Osteoblast (primary cell): ENCODE results near the gene MRPS2. TPM values are rescaled to one million over a fixed set of nuclear protein-coding genes. Genes with fewer than 3 reads are reported as not detected.
A peak's percentile ranks its signal among the peaks of the same experiment; 100 is the strongest.
"Not testable (repeated sequence)": the region's sequence is repeated elsewhere in the genome, so short reads cannot be mapped to it uniquely, and the experiment has no call there.

Experiments
- DNase-seq: peaks from one replicate; pipeline ENCODE4 v3.0.0; 2011; ENCODE audit warnings: low spot score, mixed read lengths; ENCODE audit not compliant: insufficient read length; ENCODE audit errors: missing footprints
- H2AFZ ChIP-seq: 2 replicates; pipeline ENCODE4 v1.6.0; 2011; ENCODE audit warnings: mild to moderate bottlenecking, low read length
- H3K27ac ChIP-seq: 2 replicates; pipeline ENCODE4 v1.5.1; 2011; ENCODE audit warnings: mild to moderate bottlenecking, low read depth, low read length, moderate library complexity
- H3K27me3 ChIP-seq: 2 replicates; pipeline ENCODE4 v1.6.0; 2012; ENCODE audit warnings: mild to moderate bottlenecking, control low read depth, inconsistent platforms, low read length, moderate library complexity; ENCODE audit not compliant: insufficient read depth
- H3K36me3 ChIP-seq: 2 replicates; pipeline ENCODE4 v1.5.1; 2011; ENCODE audit warnings: mild to moderate bottlenecking, low read length, control low read depth, moderate library complexity; ENCODE audit not compliant: insufficient read depth
- H3K4me1 ChIP-seq: 2 replicates; pipeline ENCODE4 v1.5.1; 2011; ENCODE audit warnings: mild to moderate bottlenecking, low read length, control low read depth, moderate library complexity; ENCODE audit not compliant: insufficient read depth
- H3K4me2 ChIP-seq: 2 replicates; pipeline ENCODE4 v1.6.0; 2011; ENCODE audit warnings: mild to moderate bottlenecking, low read length; ENCODE audit not compliant: insufficient read depth
- H3K4me3 ChIP-seq: fragments of 200-600 bp; sonication (generic); 3 replicates; pipeline ENCODE4 v1.5.1; 2012; ENCODE audit warnings: mild to moderate bottlenecking, low read length, inconsistent platforms; ENCODE audit not compliant: insufficient read depth
- H3K79me2 ChIP-seq: 2 replicates; pipeline ENCODE4 v1.6.0; 2012; ENCODE audit warnings: mild to moderate bottlenecking, low read length, control low read depth, inconsistent platforms; ENCODE audit not compliant: insufficient read depth
- H3K9me3 ChIP-seq: 2 replicates; pipeline ENCODE4 v1.5.1; 2011; ENCODE audit warnings: low read depth, low read length, control low read depth
- H4K20me1 ChIP-seq: 2 replicates; pipeline ENCODE4 v1.6.0; 2012; ENCODE audit warnings: mild to moderate bottlenecking, low read length, control low read depth; ENCODE audit not compliant: insufficient read depth
- CTCF ChIP-seq: IDR thresholded peaks from 2 replicates; pipeline ENCODE4 v1.5.1; 2011; ENCODE audit warnings: mild to moderate bottlenecking, low read depth, low read length, moderate library complexity; ENCODE audit errors: extremely low read depth
- total RNA-seq: library from RNA; depleted of rRNA; stranded (reverse); fragments of >200 nt; gene quantifications from 2 replicates; pipeline ENCODE4 v1.2.3, GENCODE V29; 2012

The MRPS2 gene
- total RNA-seq, 1 donor: 13.0 TPM

GRCh38 chr9:135536216-135536615, 35.7 kb downstream of the MRPS2 start:
- Histone ChIP-seq H3K36me3 (no peaks in the 10 kb centered on the region), H2AFZ (no peak overlapping the region), H3K4me1 (no peaks in the 10 kb centered on the region), H4K20me1 (no peaks in the 10 kb centered on the region), H3K79me2 (no peaks in the 10 kb centered on the region), H3K4me2 (peak overlapping the region; percentile 18), H3K27ac (no peak overlapping the region), H3K27me3 (peaks cover 3% of the 10 kb centered on the region), H3K4me3 (no peak overlapping the region), H3K9me3 (no peaks in the 10 kb centered on the region)
- TF ChIP-seq CTCF: no peak
- peak; percentile 85 for DNase-seq

- H3K27me3 ChIP-seq, H2AFZ ChIP-seq, H3K4me3 ChIP-seq, H3K4me1 ChIP-seq, H4K20me1 ChIP-seq, H3K79me2 ChIP-seq, DNase-seq, H3K27ac ChIP-seq, H3K36me3 ChIP-seq, H3K9me3 ChIP-seq, H3K4me2 ChIP-seq: not testable (repeated sequence)
These were observed 42.9 kb downstream of the MRPS2 start for GRCh38 chr9:135543262-135543894.

GRCh38 chr9:135544981-135545635, 44.6 kb downstream of the MRPS2 start:
- Histone ChIP-seq H4K20me1 (no peaks in the 10 kb centered on the region), H3K9me3 (no peaks in the 10 kb centered on the region), H2AFZ (no peak overlapping the region), H3K4me2 (no peak overlapping the region), H3K27ac (no peak overlapping the region), H3K36me3 (no peaks in the 10 kb centered on the region), H3K79me2 (no peaks in the 10 kb centered on the region), H3K4me1 (no peaks in the 10 kb centered on the region), H3K27me3 (no peaks in the 10 kb centered on the region), H3K4me3 (no peak overlapping the region)
- DNase-seq: no peak
- no peak for TF ChIP-seq CTCF

- H3K4me3 ChIP-seq, H2AFZ ChIP-seq, H3K4me1 ChIP-seq, H3K36me3 ChIP-seq, H3K27me3 ChIP-seq, DNase-seq, H3K27ac ChIP-seq, H3K9me3 ChIP-seq, H4K20me1 ChIP-seq, H3K79me2 ChIP-seq, H3K4me2 ChIP-seq: not testable (repeated sequence)
These were observed 45.2 kb downstream of the MRPS2 start, which contains the start of gene OBP2A for GRCh38 chr9:135545646-135546176. Gene OBP2A, plus strand, starts transcription at chr9:135546126. Its CDS starts 55 bp downstream, at chr9:135546181.

GRCh38 chr9:135546792-135547617, 46.5 kb downstream of the MRPS2 start:
- H3K4me3 ChIP-seq, H3K27me3 ChIP-seq, H2AFZ ChIP-seq, DNase-seq, H3K36me3 ChIP-seq, H3K4me2 ChIP-seq, H4K20me1 ChIP-seq, H3K9me3 ChIP-seq, H3K79me2 ChIP-seq, H3K27ac ChIP-seq, H3K4me1 ChIP-seq: not testable (repeated sequence)
